SK-N-SH (cell line): Measurements from ENCODE around the gene GRIK5. TPM values are rescaled to one million over a fixed set of nuclear protein-coding genes. Genes with fewer than 3 reads are reported as not detected.

Experiments used
- CTCF ChIA-PET: fragments of 300-600, 350-600 bp; formaldehyde crosslinking; extraction: SDS; loops from one replicate; lab custom pipeline; 2021; lab: Yijun Ruan, JAX
- POLR2A ChIA-PET: fragments of 350-600 bp; sonication (Branson Sonifier 250); formaldehyde crosslinking; extraction: SDS; loops from one replicate; lab custom pipeline; 2020; ENCODE audit warnings: antibody characterized with exemption, inconsistent platforms; lab: Yijun Ruan, JAX
- DNase-seq: peaks from one replicate; pipeline ENCODE4 v3.0.0; 2012
- H2AFZ ChIP-seq: fragments of 200-600 bp; sonication (generic); 2 replicates; pipeline ENCODE4 v1.8.1; 2016; ENCODE audit warnings: antibody characterized with exemption, mild to moderate bottlenecking, low read depth
- H3F3A ChIP-seq: fragments of 200-600 bp; sonication (generic); replicated peaks from 2 replicates; pipeline ENCODE3; 2016; ENCODE audit warnings: antibody characterized with exemption, mild to moderate bottlenecking; ENCODE audit not compliant: insufficient read depth
- H3K27ac ChIP-seq, 2 experiments: fragments of 200-500 bp in 1 of 2; fragments of 200-600 bp in 1 of 2; sonication (Bioruptor generic) in 1 of 2; sonication (generic), shearing (Covaris generic) in 1 of 2; 2 replicates each; pipeline versions ENCODE4 v1.5.1 to v1.6.1; 2014 to 2016; ENCODE audit warnings: low read depth in 2 of 2, inconsistent platforms in 1 of 2, low read length in 1 of 2, mild to moderate bottlenecking in 1 of 2, mixed read lengths in 1 of 2
- H3K27me3 ChIP-seq: fragments of 200-600 bp; sonication (generic), shearing (Covaris generic); 2 replicates; pipeline ENCODE4 v1.6.1; 2016; ENCODE audit warnings: mixed run types; ENCODE audit not compliant: insufficient read depth
- H3K36me3 ChIP-seq, 2 experiments: fragments of 200-500 bp in 1 of 2; fragments of 200-600 bp in 1 of 2; sonication (Bioruptor generic) in 1 of 2; sonication (generic) in 1 of 2; replicated peaks in 1 of 2; 2 replicates each; pipeline versions ENCODE3 to v1.5.1; 2014 to 2016; ENCODE audit warnings: low read length in 1 of 2, mild to moderate bottlenecking in 1 of 2; ENCODE audit not compliant: insufficient read depth in 2 of 2, control insufficient read depth in 1 of 2
- H3K4me1 ChIP-seq, 2 experiments: fragments of 200-500 bp in 1 of 2; fragments of 200-600 bp in 1 of 2; sonication (Bioruptor generic) in 1 of 2; sonication (generic), shearing (Covaris generic) in 1 of 2; 2 replicates each; pipeline versions ENCODE4 v1.5.1 to v1.6.1; 2014 to 2016; ENCODE audit warnings: low read depth in 1 of 2, low read length in 1 of 2, mixed run types in 1 of 2; ENCODE audit not compliant: insufficient read depth in 2 of 2, control insufficient read depth in 1 of 2
- H3K4me2 ChIP-seq: fragments of 200-600 bp; sonication (generic), shearing (Covaris generic); 2 replicates; pipeline ENCODE4 v1.6.1; 2017; ENCODE audit warnings: mixed run types
- H3K4me3 ChIP-seq, 2 experiments: fragments of 200-500 bp in 1 of 2; fragments of 200-600 bp in 1 of 2; sonication (Bioruptor generic) in 1 of 2; sonication (generic), shearing (Covaris generic) in 1 of 2; 2 replicates each; pipeline versions ENCODE4 v1.5.1 to v1.8.1; 2014 to 2016; ENCODE audit warnings: low read depth in 2 of 2, inconsistent platforms in 1 of 2, low read length in 1 of 2, mild to moderate bottlenecking in 1 of 2, mixed read lengths in 1 of 2, moderate library complexity in 1 of 2
- H3K79me2 ChIP-seq: fragments of 200-600 bp; sonication (generic); 2 replicates; pipeline ENCODE4 v1.8.1; 2017; ENCODE audit warnings: mild to moderate bottlenecking; ENCODE audit not compliant: insufficient read depth
- H3K9ac ChIP-seq: fragments of 200-600 bp; sonication (generic); 2 replicates; pipeline ENCODE4 v1.6.1; 2017; ENCODE audit warnings: mixed run types
- H3K9me2 ChIP-seq: fragments of 200-600 bp; sonication (generic); 2 replicates; pipeline ENCODE4 v1.6.1; 2017; ENCODE audit warnings: mixed run types
- H3K9me3 ChIP-seq: fragments of 200-600 bp; sonication (generic); 2 replicates; pipeline ENCODE4 v1.6.1; 2017; ENCODE audit warnings: mixed run types, mild to moderate bottlenecking, moderate library complexity
- H4K20me1 ChIP-seq: fragments of 200-600 bp; sonication (generic); 2 replicates; pipeline ENCODE4 v1.6.1; 2017; ENCODE audit warnings: mild to moderate bottlenecking, mixed run types; ENCODE audit not compliant: insufficient read depth
- CHD2 ChIP-seq: fragments of 150-350 bp; IDR thresholded peaks from 2 replicates; pipeline ENCODE4 v1.6.1; 2018; ENCODE audit warnings: low read length; ENCODE audit not compliant: partially characterized antibody
- FOSL2 ChIP-seq: IDR thresholded peaks from 2 replicates; pipeline ENCODE4 v1.4.0; 2012; ENCODE audit warnings: low read depth, mild to moderate bottlenecking, moderate library complexity, borderline replicate concordance
- GATA2 ChIP-seq: sonication (generic); formaldehyde crosslinking; IDR thresholded peaks from 2 replicates; pipeline ENCODE4 v1.5.0; 2020; ENCODE audit warnings: mild to moderate bottlenecking, missing genetic modification reagents
- IRF3 ChIP-seq: fragments of 150-350 bp; IDR thresholded peaks from 2 replicates; pipeline ENCODE4 v1.6.1; 2016; ENCODE audit warnings: mild to moderate bottlenecking, low read depth, low read length
- MAX ChIP-seq: IDR thresholded peaks from 2 replicates; pipeline ENCODE4 v1.4.0; 2012; ENCODE audit warnings: low read depth
- MEF2A ChIP-seq: IDR thresholded peaks from 2 replicates; pipeline ENCODE4 v1.4.0; 2012; ENCODE audit warnings: low read depth, borderline replicate concordance
- NFIC ChIP-seq: IDR thresholded peaks from 2 replicates; pipeline ENCODE4 v1.4.0; 2012; ENCODE audit warnings: borderline replicate concordance
- REST ChIP-seq: IDR thresholded peaks from 2 replicates; pipeline ENCODE4 v1.6.1; 2012; ENCODE audit warnings: mild to moderate bottlenecking, low read depth, low read length, moderate library complexity
- SIN3A ChIP-seq: IDR thresholded peaks from 2 replicates; pipeline ENCODE4 v1.6.1; 2012; ENCODE audit warnings: low read depth, mild to moderate bottlenecking, low read length, moderate library complexity, borderline replicate concordance
- TAF1 ChIP-seq: IDR thresholded peaks from 2 replicates; pipeline ENCODE4 v1.6.1; 2012; ENCODE audit warnings: low read depth, mild to moderate bottlenecking, low read length, moderate library complexity, borderline replicate concordance
- TEAD4 ChIP-seq: IDR thresholded peaks from 2 replicates; pipeline ENCODE4 v1.4.0; 2012; ENCODE audit warnings: mild to moderate bottlenecking, borderline replicate concordance; ENCODE audit not compliant: insufficient read depth
- USF1 ChIP-seq: IDR thresholded peaks from 2 replicates; pipeline ENCODE4 v1.4.0; 2012; ENCODE audit warnings: low read depth, borderline replicate concordance
- USF2 ChIP-seq: fragments of 150-350 bp; IDR thresholded peaks from 2 replicates; pipeline ENCODE4 v1.6.1; 2017; ENCODE audit warnings: antibody characterized with exemption, low read length, low read depth, borderline replicate concordance
- YY1 ChIP-seq: IDR thresholded peaks from 2 replicates; pipeline ENCODE4 v1.4.0; 2012; ENCODE audit warnings: low read depth, mild to moderate bottlenecking
- ZBTB33 ChIP-seq: IDR thresholded peaks from 2 replicates; pipeline ENCODE4 v1.4.0; 2012; ENCODE audit warnings: low read depth, borderline replicate concordance
- WGBS: methylation state at CpG from one replicate; pipeline ENCODE4 v1.1.6; 2017; ENCODE audit warnings: low lambda C conversion rate; 5-methylcytosine and 5-hydroxymethylcytosine counted together
- polyA plus RNA-seq, 3 experiments: library from polyadenylated mRNA; depleted of rRNA; stranded (reverse); fragments of >200 nt; gene quantifications; 2 replicates each; pipeline ENCODE4 v1.2.3, GENCODE V29; 2012

GRIK5 gene
- polyA plus RNA-seq, 1 of the 3 experiments (the other 2 are of a cell fraction): 2.4 TPM

GRCh38 chr19:42098781-42099180 lies 28.8 kb upstream of the GRIK5 start (continued):
- TF ChIP-seq REST (no peak), CHD2 (no peak), TAF1 (no peak), FOSL2 (no peak)

- H3K4me2 ChIP-seq: no peak overlapping the region
- no peaks in the 10 kb centered on the region for H3K36me3 ChIP-seq
- ChIA-PET CTCF (interaction anchor here (1.1 to 5.1 kb wide), 4 partner anchors 11 to 86 kb away, joined by 3 to 27 read pairs (median 14); no protein-coding TSS in a partner anchor), POLR2A (no interaction called here)
- no peaks in the 10 kb centered on the region for H3K27me3 ChIP-seq
- no peak for TF ChIP-seq TEAD4
- TF ChIP-seq MEF2A: no peak
- no peak for TF ChIP-seq NFIC
- no peak for TF ChIP-seq ZBTB33
- TF ChIP-seq YY1: no peak
- TF ChIP-seq USF2: no peak
- TF ChIP-seq REST: no peak
- TF ChIP-seq MAX: no peak
- TF ChIP-seq USF1: no peak
- TF ChIP-seq SIN3A: no peak
- no peak for TF ChIP-seq GATA2 (CRISPR knock-in tag)
- no peak for TF ChIP-seq IRF3
- no peak overlapping the region for H3K4me3 ChIP-seq
- H3K9me3 ChIP-seq: no peaks in the 10 kb centered on the region
- peaks cover 0 to 8% of the 10 kb centered on the region in 2 experiments; a peak in 1 of 4 replicates for H3K4me1 ChIP-seq
- no peak overlapping the region for H2AFZ ChIP-seq
- no peak overlapping the region for H3K27ac ChIP-seq
- DNase-seq: no peak
- no peaks in the 10 kb centered on the region for H3K9me2 ChIP-seq
- H3K79me2 ChIP-seq: no peaks in the 10 kb centered on the region
- no peaks in the 10 kb centered on the region for H4K20me1 ChIP-seq
- H3K9ac ChIP-seq: no peak overlapping the region
- WGBS: 83% methylated on average over 5 of the region's 5 CpGs
- H3F3A ChIP-seq: peaks cover 9% of the 10 kb centered on the region
These were observed 27.5 kb upstream of the GRIK5 start for GRCh38 chr19:42097461-42097860.
